HG03378 (cell line): ENCODE measurements around the gene IL6ST.
A peak's percentile ranks its signal among the peaks of the same experiment; 100 is the strongest.
"Not testable (repeated sequence)": the region's sequence is repeated elsewhere in the genome, so short reads cannot be mapped to it uniquely, and the experiment has no call there.

Experiments used
- ATAC-seq: cut with Tn5 transposase; IDR thresholded peaks from one replicate; pipeline ENCODE4 v1.9.1; 2021; ENCODE audit warnings: mild to moderate bottlenecking, moderate library complexity; ENCODE audit not compliant: unreplicated experiment

The IL6ST gene

GRCh38 chr5:55994495-55994997 is at the start of gene IL6ST:
Gene IL6ST (minus strand): TSS chr5:55994963. CDS start chr5:55976278, 18,685 bp downstream.
- ATAC-seq = peak; percentile 26

- ATAC-seq = no peak
These were observed 45.2 kb upstream of the IL6ST start for GRCh38 chr5:56039985-56040384.

- not testable (repeated sequence) for ATAC-seq
These were observed 43.4 kb upstream of the IL6ST start for GRCh38 chr5:56038206-56038605.

- ATAC-seq = no peak
These were observed 42.8 kb upstream of the IL6ST start for GRCh38 chr5:56037531-56038010.

- ATAC-seq = not testable (repeated sequence)
These were observed 40.6 kb upstream of the IL6ST start for GRCh38 chr5:56035394-56035793.

- ATAC-seq = not testable (repeated sequence)
These were observed 35.3 kb upstream of the IL6ST start for GRCh38 chr5:56029871-56030630.

- no peak for ATAC-seq
These were observed 34.7 kb upstream of the IL6ST start for GRCh38 chr5:56029457-56029856.

GRCh38 chr5:56028708-56029107 is 33.9 kb upstream of the IL6ST start:
- no peak for ATAC-seq

- ATAC-seq = peak; percentile 85
These were observed 32.1 kb upstream of the IL6ST start for GRCh38 chr5:56026863-56027300.

GRCh38 chr5:56025151-56025885 is 30.6 kb upstream of the IL6ST start:
- ATAC-seq = no peak

- no peak for ATAC-seq
These were observed 30.0 kb upstream of the IL6ST start for GRCh38 chr5:56024810-56025150.

- no peak for ATAC-seq
These were observed 28.5 kb upstream of the IL6ST start for GRCh38 chr5:56023296-56023695.

GRCh38 chr5:56019306-56020272 is 24.8 kb upstream of the IL6ST start:
- no peak for ATAC-seq

- ATAC-seq = no peak
These were observed 24.1 kb upstream of the IL6ST start for GRCh38 chr5:56018832-56019231.

- not testable (repeated sequence) for ATAC-seq
These were observed 19.9 kb upstream of the IL6ST start for GRCh38 chr5:56014701-56015100.

GRCh38 chr5:56013939-56014338 is 19.2 kb upstream of the IL6ST start:
- ATAC-seq = not testable (repeated sequence)

GRCh38 chr5:56012281-56012963 is 17.7 kb upstream of the IL6ST start:
- ATAC-seq = peak; percentile 70

GRCh38 chr5:56011835-56012234 is 17.1 kb upstream of the IL6ST start:
- ATAC-seq = no peak

GRCh38 chr5:56010431-56010830 is 15.7 kb upstream of the IL6ST start:
- no peak for ATAC-seq

GRCh38 chr5:56006600-56006999 is 11.8 kb upstream of the IL6ST start:
- ATAC-seq = no peak
